A549 treated with AZD2906 at 1 μM for 4 hours (cell line): Measurements from ENCODE around the gene NPY. TPM values are rescaled to one million over a fixed set of nuclear protein-coding genes. Genes with fewer than 3 reads are reported as not detected.

Experiments used
- total RNA-seq: library from RNA; stranded (reverse); fragments of 200-300 nt; extraction: Qiagen RNA extraction; gene quantifications from 5 replicates; pipeline ENCODE4 v1.2.3, GENCODE V29; 2022

NPY gene
- not detected in 5 replicates for total RNA-seq

DNA sequence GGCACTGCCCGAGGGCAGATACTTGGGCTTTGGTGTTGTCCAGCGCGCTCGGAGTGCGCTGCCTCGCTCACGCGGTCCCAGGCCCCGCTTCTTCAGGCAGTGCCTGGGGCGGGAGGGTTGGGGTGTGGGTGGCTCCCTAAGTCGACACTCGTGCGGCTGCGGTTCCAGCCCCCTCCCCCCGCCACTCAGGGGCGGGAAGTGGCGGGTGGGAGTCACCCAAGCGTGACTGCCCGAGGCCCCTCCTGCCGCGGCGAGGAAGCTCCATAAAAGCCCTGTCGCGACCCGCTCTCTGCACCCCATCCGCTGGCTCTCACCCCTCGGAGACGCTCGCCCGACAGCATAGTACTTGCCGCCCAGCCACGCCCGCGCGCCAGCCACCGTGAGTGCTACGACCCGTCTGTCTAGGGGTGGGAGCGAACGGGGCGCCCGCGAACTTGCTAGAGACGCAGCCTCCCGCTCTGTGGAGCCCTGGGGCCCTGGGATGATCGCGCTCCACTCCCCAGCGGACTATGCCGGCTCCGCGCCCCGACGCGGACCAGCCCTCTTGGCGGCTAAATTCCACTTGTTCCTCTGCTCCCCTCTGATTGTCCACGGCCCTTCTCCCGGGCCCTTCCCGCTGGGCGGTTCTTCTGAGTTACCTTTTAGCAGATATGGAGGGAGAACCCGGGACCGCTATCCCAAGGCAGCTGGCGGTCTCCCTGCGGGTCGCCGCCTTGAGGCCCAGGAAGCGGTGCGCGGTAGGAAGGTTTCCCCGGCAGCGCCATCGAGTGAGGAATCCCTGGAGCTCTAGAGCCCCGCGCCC lies at the start of gene NPY:
NPY (plus strand) TSS at position 294 of the 802 bp plus-strand sequence. CDS start 1,051 bp downstream, outside the sequence.

